SK-N-SH treated with all-trans-retinoic acid at 6 μM for 48 hours (cell line): Measurements from ENCODE around the gene EIF4G2.

ENCODE experiments used
- ATAC-seq: fragments of 200-7000 bp; cut with Tn5 transposase; 3 replicates; pipeline ENCODE4 v1.9.1; 2020; ENCODE audit warnings: mild to moderate bottlenecking, moderate library complexity
- ARNTL ChIP-seq: fragments of 450-650 bp; formaldehyde crosslinking; IDR thresholded peaks from 2 replicates; pipeline ENCODE4 v1.5.0; 2020; ENCODE audit warnings: low read depth, mild to moderate bottlenecking, moderate library complexity, borderline replicate concordance
- BACH2 ChIP-seq: fragments of 250-450 bp; sonication (Bioruptor Pico); IDR thresholded peaks from 2 replicates; pipeline ENCODE4 v1.9.0; 2021; ENCODE audit warnings: mild to moderate bottlenecking, borderline replicate concordance
- CSDC2 ChIP-seq: fragments of 250-450 bp; sonication (Bioruptor Pico); IDR thresholded peaks from 2 replicates; pipeline ENCODE4 v1.5.0; 2020; ENCODE audit warnings: mild to moderate bottlenecking, moderate library complexity
- ESRRG ChIP-seq: fragments of 250-450 bp; sonication (Bioruptor Pico); IDR thresholded peaks from 2 replicates; pipeline ENCODE4 v1.6.1; 2021; ENCODE audit warnings: mild to moderate bottlenecking
- GLIS3 ChIP-seq: fragments of 250-450 bp; sonication (Bioruptor Pico); IDR thresholded peaks from 2 replicates; pipeline ENCODE4 v1.5.0; 2020; ENCODE audit warnings: mild to moderate bottlenecking, moderate library complexity
- ISL1 ChIP-seq: fragments of 250-450 bp; sonication (Bioruptor Pico); IDR thresholded peaks from 2 replicates; pipeline ENCODE4 v2.1.2; 2022; ENCODE audit warnings: mild to moderate bottlenecking, moderate library complexity
- OSR1 ChIP-seq: fragments of 250-450 bp; sonication (Bioruptor Pico); IDR thresholded peaks from 2 replicates; pipeline ENCODE4 v1.8.0; 2022; ENCODE audit warnings: moderate library complexity, mild to moderate bottlenecking, inconsistent platforms
- RARB ChIP-seq: fragments of 250-450 bp; sonication (Bioruptor Pico); IDR thresholded peaks from 2 replicates; pipeline ENCODE4 v1.8.0; 2021; ENCODE audit warnings: mild to moderate bottlenecking, moderate library complexity
- SNAI2 ChIP-seq: fragments of 250-450 bp; sonication (Bioruptor Pico); IDR thresholded peaks from 2 replicates; pipeline ENCODE4 v1.5.0; 2020; ENCODE audit warnings: mild to moderate bottlenecking, moderate library complexity
- TCF4 ChIP-seq: fragments of 250-450 bp; sonication (Bioruptor Pico); IDR thresholded peaks from 2 replicates; pipeline ENCODE4 v1.8.0; 2021; ENCODE audit warnings: mild to moderate bottlenecking, moderate library complexity, borderline replicate concordance
- TOX ChIP-seq: fragments of 250-450 bp; sonication (Bioruptor Pico); IDR thresholded peaks from 2 replicates; pipeline ENCODE4 v1.8.0; 2021; ENCODE audit warnings: mild to moderate bottlenecking, moderate library complexity, borderline replicate concordance
- ZC3H10 ChIP-seq: fragments of 250-450 bp; sonication (Bioruptor Pico); IDR thresholded peaks from 2 replicates; pipeline ENCODE4 v1.5.1; 2021; ENCODE audit warnings: mild to moderate bottlenecking, moderate library complexity
- ZFP3 ChIP-seq: fragments of 250-450 bp; sonication (Bioruptor Pico); IDR thresholded peaks from 2 replicates; pipeline ENCODE4 v1.5.0; 2020; ENCODE audit warnings: mild to moderate bottlenecking, moderate library complexity
- ZFP30 ChIP-seq: fragments of 450-650 bp; formaldehyde crosslinking; IDR thresholded peaks from 2 replicates; pipeline ENCODE4 v1.5.0; 2022; ENCODE audit warnings: mild to moderate bottlenecking, moderate library complexity
- ZNF565 ChIP-seq: fragments of 450-650 bp; formaldehyde crosslinking; conservative IDR thresholded peaks from 2 replicates; pipeline ENCODE4 v1.5.0; 2020; ENCODE audit warnings: low read depth, mild to moderate bottlenecking, moderate library complexity
- ZNF70 ChIP-seq: fragments of 450-650 bp; formaldehyde crosslinking; IDR thresholded peaks from 2 replicates; pipeline ENCODE4 v1.5.0; 2020; ENCODE audit warnings: mild to moderate bottlenecking, moderate library complexity
- ZNF8 ChIP-seq: fragments of 450-650 bp; formaldehyde crosslinking; IDR thresholded peaks from 2 replicates; pipeline ENCODE4 v1.5.0; 2020; ENCODE audit warnings: mild to moderate bottlenecking, moderate library complexity
- TF ChIP-seq, protein P1 (sequence below): fragments of 250-450 bp; sonication (Bioruptor Pico); IDR thresholded peaks from 2 replicates; pipeline ENCODE4 v1.5.1; 2021; ENCODE audit warnings: mild to moderate bottlenecking, moderate library complexity
- TF ChIP-seq, protein P2 (sequence below): fragments of 250-450 bp; sonication (Bioruptor Pico); IDR thresholded peaks from 2 replicates; pipeline ENCODE4 v1.8.0; 2020; ENCODE audit warnings: mild to moderate bottlenecking, moderate library complexity, borderline replicate concordance
- TF ChIP-seq, protein P3 (sequence below): fragments of 250-450 bp; sonication (Bioruptor Pico); IDR thresholded peaks from 2 replicates; pipeline ENCODE4 v1.8.0; 2021; ENCODE audit warnings: low read depth, mild to moderate bottlenecking, moderate library complexity, borderline replicate concordance
- TF ChIP-seq, protein P4 (sequence below): fragments of 250-450 bp; sonication (Bioruptor Pico); IDR thresholded peaks from 2 replicates; pipeline ENCODE4 v1.5.0; 2020; ENCODE audit warnings: mild to moderate bottlenecking, moderate library complexity

Gene EIF4G2

DNA sequence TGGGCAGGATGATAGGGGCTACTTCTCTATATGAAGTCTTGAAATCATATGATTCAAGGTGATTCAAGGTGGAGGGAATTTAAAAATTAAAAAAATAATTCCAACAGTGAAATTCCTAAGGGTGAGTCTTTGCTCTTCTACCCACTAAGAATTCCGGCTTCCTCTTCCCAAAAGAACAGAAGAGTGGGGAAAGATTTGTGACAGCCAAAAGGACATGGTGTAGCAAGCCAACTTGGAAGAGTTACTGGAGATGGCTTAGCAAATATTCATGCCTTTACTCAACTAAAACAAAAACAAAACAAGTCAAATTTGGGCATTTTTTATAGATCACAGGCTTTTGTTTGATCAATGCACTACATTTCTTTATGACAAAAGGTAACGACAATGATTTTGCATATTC is 36.9 kb upstream of the EIF4G2 start:
- ATAC-seq = no peak

DNA sequence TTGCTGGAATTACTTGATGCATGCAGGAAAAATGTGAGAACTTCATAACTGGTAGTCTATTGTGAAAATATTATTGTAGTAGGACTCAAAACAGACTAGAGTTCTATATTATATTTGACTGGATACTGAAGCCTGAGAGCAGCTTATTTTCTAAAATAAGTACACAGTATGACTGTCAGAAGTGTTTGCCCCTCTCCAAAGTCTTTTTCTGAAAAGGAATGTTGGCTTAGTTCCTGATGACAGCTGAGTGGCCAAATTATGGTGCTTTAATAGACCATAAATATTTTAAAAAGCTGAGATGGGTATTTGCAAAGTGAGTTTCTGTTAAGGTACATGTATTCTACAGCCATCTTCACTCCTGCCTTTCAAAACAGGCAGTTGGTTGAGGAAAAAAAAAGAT is 36.1 kb upstream of the EIF4G2 start:
- no peak for ATAC-seq
- TF ChIP-seq ISL1 (CRISPR knock-in tag) (no peak), ESRRG (CRISPR knock-in tag) (no peak), ZFP30 (CRISPR knock-in tag) (no peak), GLIS3 (CRISPR knock-in tag) (no peak), ZNF8 (no peak)

More for the DNA sequence above, 36.9 kb upstream of the EIF4G2 start:
- TF ChIP-seq ZFP3 (CRISPR knock-in tag) (no peak), ZNF8 (no peak), CSDC2 (CRISPR knock-in tag) (no peak), SNAI2 (CRISPR knock-in tag) (no peak), ZNF70 (no peak), ISL1 (CRISPR knock-in tag) (no peak), OSR1 (CRISPR knock-in tag) (no peak), GLIS3 (CRISPR knock-in tag) (no peak), ZC3H10 (no peak), RARB (CRISPR knock-in tag) (no peak), TOX (CRISPR knock-in tag) (no peak), TCF4 (no peak), BACH2 (no peak), ZFP30 (CRISPR knock-in tag) (no peak), ARNTL (CRISPR knock-in tag) (no peak)
- TF ChIP-seq, protein P1, sequence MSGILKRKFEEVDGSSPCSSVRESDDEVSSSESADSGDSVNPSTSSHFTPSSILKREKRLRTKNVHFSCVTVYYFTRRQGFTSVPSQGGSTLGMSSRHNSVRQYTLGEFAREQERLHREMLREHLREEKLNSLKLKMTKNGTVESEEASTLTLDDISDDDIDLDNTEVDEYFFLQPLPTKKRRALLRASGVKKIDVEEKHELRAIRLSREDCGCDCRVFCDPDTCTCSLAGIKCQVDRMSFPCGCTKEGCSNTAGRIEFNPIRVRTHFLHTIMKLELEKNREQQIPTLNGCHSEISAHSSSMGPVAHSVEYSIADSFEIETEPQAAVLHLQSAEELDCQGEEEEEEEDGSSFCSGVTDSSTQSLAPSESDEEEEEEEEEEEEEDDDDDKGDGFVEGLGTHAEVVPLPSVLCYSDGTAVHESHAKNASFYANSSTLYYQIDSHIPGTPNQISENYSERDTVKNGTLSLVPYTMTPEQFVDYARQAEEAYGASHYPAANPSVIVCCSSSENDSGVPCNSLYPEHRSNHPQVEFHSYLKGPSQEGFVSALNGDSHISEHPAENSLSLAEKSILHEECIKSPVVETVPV (CRISPR knock-in tag) = no peak
- TF ChIP-seq, protein P2, sequence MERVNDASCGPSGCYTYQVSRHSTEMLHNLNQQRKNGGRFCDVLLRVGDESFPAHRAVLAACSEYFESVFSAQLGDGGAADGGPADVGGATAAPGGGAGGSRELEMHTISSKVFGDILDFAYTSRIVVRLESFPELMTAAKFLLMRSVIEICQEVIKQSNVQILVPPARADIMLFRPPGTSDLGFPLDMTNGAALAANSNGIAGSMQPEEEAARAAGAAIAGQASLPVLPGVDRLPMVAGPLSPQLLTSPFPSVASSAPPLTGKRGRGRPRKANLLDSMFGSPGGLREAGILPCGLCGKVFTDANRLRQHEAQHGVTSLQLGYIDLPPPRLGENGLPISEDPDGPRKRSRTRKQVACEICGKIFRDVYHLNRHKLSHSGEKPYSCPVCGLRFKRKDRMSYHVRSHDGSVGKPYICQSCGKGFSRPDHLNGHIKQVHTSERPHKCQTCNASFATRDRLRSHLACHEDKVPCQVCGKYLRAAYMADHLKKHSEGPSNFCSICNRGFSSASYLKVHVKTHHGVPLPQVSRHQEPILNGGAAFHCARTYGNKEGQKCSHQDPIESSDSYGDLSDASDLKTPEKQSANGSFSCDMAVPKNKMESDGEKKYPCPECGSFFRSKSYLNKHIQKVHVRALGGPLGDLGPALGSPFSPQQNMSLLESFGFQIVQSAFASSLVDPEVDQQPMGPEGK = no peak
- TF ChIP-seq, protein P3, sequence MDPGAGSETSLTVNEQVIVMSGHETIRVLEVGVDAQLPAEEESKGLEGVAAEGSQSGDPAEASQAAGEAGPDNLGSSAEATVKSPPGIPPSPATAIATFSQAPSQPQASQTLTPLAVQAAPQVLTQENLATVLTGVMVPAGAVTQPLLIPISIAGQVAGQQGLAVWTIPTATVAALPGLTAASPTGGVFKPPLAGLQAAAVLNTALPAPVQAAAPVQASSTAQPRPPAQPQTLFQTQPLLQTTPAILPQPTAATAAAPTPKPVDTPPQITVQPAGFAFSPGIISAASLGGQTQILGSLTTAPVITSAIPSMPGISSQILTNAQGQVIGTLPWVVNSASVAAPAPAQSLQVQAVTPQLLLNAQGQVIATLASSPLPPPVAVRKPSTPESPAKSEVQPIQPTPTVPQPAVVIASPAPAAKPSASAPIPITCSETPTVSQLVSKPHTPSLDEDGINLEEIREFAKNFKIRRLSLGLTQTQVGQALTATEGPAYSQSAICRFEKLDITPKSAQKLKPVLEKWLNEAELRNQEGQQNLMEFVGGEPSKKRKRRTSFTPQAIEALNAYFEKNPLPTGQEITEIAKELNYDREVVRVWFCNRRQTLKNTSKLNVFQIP = no peak
- TF ChIP-seq, protein P4, sequence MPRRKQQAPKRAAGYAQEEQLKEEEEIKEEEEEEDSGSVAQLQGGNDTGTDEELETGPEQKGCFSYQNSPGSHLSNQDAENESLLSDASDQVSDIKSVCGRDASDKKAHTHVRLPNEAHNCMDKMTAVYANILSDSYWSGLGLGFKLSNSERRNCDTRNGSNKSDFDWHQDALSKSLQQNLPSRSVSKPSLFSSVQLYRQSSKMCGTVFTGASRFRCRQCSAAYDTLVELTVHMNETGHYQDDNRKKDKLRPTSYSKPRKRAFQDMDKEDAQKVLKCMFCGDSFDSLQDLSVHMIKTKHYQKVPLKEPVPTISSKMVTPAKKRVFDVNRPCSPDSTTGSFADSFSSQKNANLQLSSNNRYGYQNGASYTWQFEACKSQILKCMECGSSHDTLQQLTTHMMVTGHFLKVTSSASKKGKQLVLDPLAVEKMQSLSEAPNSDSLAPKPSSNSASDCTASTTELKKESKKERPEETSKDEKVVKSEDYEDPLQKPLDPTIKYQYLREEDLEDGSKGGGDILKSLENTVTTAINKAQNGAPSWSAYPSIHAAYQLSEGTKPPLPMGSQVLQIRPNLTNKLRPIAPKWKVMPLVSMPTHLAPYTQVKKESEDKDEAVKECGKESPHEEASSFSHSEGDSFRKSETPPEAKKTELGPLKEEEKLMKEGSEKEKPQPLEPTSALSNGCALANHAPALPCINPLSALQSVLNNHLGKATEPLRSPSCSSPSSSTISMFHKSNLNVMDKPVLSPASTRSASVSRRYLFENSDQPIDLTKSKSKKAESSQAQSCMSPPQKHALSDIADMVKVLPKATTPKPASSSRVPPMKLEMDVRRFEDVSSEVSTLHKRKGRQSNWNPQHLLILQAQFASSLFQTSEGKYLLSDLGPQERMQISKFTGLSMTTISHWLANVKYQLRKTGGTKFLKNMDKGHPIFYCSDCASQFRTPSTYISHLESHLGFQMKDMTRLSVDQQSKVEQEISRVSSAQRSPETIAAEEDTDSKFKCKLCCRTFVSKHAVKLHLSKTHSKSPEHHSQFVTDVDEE (CRISPR knock-in tag) = no peak
- TF ChIP-seq, all 23 proteins: peak for 0

DNA sequence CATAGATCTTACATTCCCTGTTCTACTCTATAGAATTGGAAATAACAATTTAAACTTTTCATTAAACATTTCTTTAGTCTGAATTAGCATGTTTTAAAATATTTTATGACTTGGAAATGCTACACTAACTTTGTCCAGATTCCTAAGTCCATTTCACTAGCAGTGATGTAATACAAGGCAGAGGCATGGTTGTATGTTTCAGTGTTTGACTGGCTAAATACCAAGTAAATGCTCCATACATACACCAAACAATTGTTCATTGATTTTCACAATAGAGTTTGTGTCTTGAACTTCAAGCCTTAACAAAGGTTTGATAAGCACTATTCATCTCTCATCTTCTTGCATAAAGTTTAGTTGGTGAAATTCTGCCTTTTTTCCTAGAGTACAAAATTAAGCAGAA is 35.6 kb upstream of the EIF4G2 start:
- TF ChIP-seq SNAI2 (CRISPR knock-in tag) (no peak), TOX (CRISPR knock-in tag) (no peak), ZFP30 (CRISPR knock-in tag) (no peak), ZNF565 (CRISPR knock-in tag) (no peak), TCF4 (no peak)
- no peak for ATAC-seq

DNA sequence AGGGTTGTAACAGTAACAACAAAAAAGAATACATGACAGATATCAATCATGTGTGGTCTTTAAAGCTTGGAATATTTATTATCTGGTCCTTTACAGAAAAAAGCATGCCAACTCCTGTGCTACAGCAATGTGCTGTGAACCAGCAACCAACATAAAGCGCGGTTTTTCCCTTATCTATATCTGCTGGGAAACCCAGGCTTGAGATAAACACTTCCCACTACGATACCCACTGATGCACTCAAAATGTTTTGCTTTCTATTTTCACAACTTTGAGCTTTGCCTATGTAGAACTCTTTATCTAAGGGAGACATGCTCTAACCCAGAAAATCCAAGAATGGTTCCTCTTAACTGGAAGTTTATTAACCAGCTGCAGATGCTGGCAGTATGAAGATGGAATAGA is 30.2 kb upstream of the EIF4G2 start:
- TF ChIP-seq TCF4 (peak; percentile 42), ZC3H10 (no peak)
- no peak for ATAC-seq

DNA sequence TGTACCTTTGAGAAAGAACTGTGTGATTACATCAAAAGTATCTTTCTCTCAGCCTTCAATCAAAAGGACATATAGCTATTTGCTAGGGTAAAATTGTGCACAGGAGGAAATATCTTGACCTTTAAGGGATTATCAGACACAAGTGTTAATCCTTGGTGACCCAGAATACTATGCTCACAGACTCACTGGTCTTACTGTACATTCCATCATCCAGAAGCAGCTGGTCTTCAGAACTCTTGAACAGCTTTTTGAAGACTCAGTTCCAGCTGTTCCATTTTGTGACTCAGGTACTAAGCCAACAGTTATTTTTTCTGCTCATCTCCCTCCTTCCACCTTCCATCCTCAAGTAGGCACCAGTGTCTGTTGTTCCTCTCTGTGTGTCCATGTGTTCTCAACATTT is 29.4 kb upstream of the EIF4G2 start:
- TF ChIP-seq RARB (CRISPR knock-in tag) (no peak), OSR1 (CRISPR knock-in tag) (no peak), ZNF565 (CRISPR knock-in tag) (no peak)
- TF ChIP-seq, protein P3 = no peak
- TF ChIP-seq, protein P2 = no peak
- no peak for ATAC-seq
